Measurements from ENCODE around the gene DCLRE1A.

- TF ChIP-seq EZH2phosphoT487 (IDR thresholded peaks at IDR 0.05; ENCODE audit: insufficient read depth, low read depth) (no peak), EZH2 (IDR thresholded peaks at IDR 0.05; ENCODE audit: insufficient read depth, poor library complexity, severe bottlenecking) (no peak)
These were observed 62.2 kb downstream of the DCLRE1A start for GRCh38 chr10:113791691-113792090.

Data from GM23248 (cell line).